GM12891 (cell line): Measurements from ENCODE around the gene CEP63.
"Not testable (repeated sequence)": the region's sequence is repeated elsewhere in the genome, so short reads cannot be mapped to it uniquely, and the experiment has no call there.

Experiments
- POLR2A ChIP-seq: IDR thresholded peaks from 2 replicates; pipeline ENCODE4 v1.6.1; 2011; ENCODE audit warnings: low read depth, low read length, control low read depth
- SPI1 ChIP-seq: IDR thresholded peaks from 2 replicates; pipeline ENCODE4 v1.6.1; 2011; ENCODE audit warnings: low read depth, low read length, control low read depth
- TAF1 ChIP-seq: IDR thresholded peaks from 2 replicates; pipeline ENCODE4 v1.6.1; 2011; ENCODE audit warnings: low read depth, low read length, control low read depth

DNA sequence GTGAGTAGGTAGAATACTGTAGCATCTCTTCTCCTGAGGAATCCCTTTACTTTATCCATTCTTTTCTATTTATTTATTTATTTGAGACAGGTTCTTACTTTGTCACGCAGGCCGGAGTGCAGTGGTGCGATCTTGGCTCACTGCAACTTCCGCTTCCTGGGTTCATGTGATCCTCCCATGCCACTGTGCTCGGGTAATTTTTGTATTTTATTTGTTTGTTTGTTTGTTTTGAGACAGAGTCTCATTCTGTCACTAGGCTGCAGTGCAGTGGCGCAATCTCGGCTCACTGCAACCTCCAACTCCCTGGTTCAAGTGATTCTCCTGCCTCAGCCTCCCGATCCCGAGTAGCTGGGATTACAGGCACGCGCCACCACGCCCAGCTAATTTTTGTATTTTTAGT lies 58.9 kb downstream of the CEP63 start:
- not testable (repeated sequence) for TF ChIP-seq POLR2A, TAF1, SPI1
